Esophagus squamous epithelium (tissue), 4 donors: ENCODE data around the gene AK9.

ENCODE experiments used
- POLR2A ChIP-seq, 4 donors: fragments of 450-650 bp; IDR thresholded peaks; one replicate each; pipeline ENCODE4 v1.6.1; 2017; ENCODE audit warnings: antibody characterized with exemption in 4 of 4, mild to moderate bottlenecking in 4 of 4, moderate library complexity in 3 of 4
- TF ChIP-seq, protein P1 (sequence below), 6 experiments: fragments of 450-650 bp in 4 of 6; fragments of 200-600 bp in 2 of 6; sonication (generic) in 2 of 6; IDR thresholded peaks; one replicate each; pipeline ENCODE4 v1.5.1; 2016 to 2019; ENCODE audit warnings: antibody characterized with exemption in 6 of 6, mild to moderate bottlenecking in 4 of 6, moderate library complexity in 4 of 6

GRCh38 chr6:109515781-109516409, 175.1 kb downstream of the AK9 start:
- TF ChIP-seq, protein P1, sequence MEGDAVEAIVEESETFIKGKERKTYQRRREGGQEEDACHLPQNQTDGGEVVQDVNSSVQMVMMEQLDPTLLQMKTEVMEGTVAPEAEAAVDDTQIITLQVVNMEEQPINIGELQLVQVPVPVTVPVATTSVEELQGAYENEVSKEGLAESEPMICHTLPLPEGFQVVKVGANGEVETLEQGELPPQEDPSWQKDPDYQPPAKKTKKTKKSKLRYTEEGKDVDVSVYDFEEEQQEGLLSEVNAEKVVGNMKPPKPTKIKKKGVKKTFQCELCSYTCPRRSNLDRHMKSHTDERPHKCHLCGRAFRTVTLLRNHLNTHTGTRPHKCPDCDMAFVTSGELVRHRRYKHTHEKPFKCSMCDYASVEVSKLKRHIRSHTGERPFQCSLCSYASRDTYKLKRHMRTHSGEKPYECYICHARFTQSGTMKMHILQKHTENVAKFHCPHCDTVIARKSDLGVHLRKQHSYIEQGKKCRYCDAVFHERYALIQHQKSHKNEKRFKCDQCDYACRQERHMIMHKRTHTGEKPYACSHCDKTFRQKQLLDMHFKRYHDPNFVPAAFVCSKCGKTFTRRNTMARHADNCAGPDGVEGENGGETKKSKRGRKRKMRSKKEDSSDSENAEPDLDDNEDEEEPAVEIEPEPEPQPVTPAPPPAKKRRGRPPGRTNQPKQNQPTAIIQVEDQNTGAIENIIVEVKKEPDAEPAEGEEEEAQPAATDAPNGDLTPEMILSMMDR (IDR thresholded peaks at IDR 0.05), result no peak
- TF ChIP-seq POLR2A (IDR thresholded peaks at IDR 0.05), result no peak
